Small intestine (tissue), 4 donors: ENCODE results near the gene NKX1-2. TPM values are rescaled to one million over a fixed set of nuclear protein-coding genes. Genes with fewer than 3 reads are reported as not detected.

Experiments used
- polyA plus RNA-seq, 4 donors: library from polyadenylated mRNA; stranded (reverse) in 3 of 4; unstranded in 1 of 4; fragments of 200-250 nt in 3 of 4; fragments of 120-200 nt in 1 of 4; gene quantifications; one replicate each; pipeline versions ENCODE4 v1.2.1 to v1.2.3, GENCODE V29; 2013
- donor health status: healthy with polysubstance abuse.
- donor health status: Bipolar disorder and iron deficiency.
- donor health status: healthy.

NKX1-2 gene
- polyA plus RNA-seq, 4 donors = 0.06 to 13.1 TPM; not detected in 2

Other genes starting within 250 kb of the NKX1-2 start
- 1,000 to 10,000 TPM in 2 of 4 donors, 100 to 1,000 TPM in 2; 247 to 2,019 (median 1,023) TPM for gene OAT, start 31.1 kb downstream of the NKX1-2 start, polyA plus RNA-seq
- gene LHPP, start 11.8 kb upstream of the NKX1-2 start, polyA plus RNA-seq = 10 to 100 TPM; 17.2 to 47.7 (median 35.0) TPM